Tibial nerve (tissue), 3 donors: ENCODE measurements around the gene GIGYF1.

Experiments
- POLR2A ChIP-seq, 2 donors: fragments of 450-650 bp; IDR thresholded peaks; one replicate each; pipeline ENCODE4 v1.6.1; 2017; ENCODE audit warnings: antibody characterized with exemption in 2 of 2, mild to moderate bottlenecking in 2 of 2, moderate library complexity in 2 of 2
- TF ChIP-seq, protein P1 (sequence below), 5 experiments: fragments of 200-600 bp in 3 of 5; fragments of 450-650 bp in 2 of 5; sonication (generic) in 3 of 5; IDR thresholded peaks; one replicate each; pipeline ENCODE4 v1.5.1; 2016 to 2019; ENCODE audit warnings: antibody characterized with exemption in 5 of 5, mild to moderate bottlenecking in 3 of 5, moderate library complexity in 2 of 5

- TF ChIP-seq, protein P1, sequence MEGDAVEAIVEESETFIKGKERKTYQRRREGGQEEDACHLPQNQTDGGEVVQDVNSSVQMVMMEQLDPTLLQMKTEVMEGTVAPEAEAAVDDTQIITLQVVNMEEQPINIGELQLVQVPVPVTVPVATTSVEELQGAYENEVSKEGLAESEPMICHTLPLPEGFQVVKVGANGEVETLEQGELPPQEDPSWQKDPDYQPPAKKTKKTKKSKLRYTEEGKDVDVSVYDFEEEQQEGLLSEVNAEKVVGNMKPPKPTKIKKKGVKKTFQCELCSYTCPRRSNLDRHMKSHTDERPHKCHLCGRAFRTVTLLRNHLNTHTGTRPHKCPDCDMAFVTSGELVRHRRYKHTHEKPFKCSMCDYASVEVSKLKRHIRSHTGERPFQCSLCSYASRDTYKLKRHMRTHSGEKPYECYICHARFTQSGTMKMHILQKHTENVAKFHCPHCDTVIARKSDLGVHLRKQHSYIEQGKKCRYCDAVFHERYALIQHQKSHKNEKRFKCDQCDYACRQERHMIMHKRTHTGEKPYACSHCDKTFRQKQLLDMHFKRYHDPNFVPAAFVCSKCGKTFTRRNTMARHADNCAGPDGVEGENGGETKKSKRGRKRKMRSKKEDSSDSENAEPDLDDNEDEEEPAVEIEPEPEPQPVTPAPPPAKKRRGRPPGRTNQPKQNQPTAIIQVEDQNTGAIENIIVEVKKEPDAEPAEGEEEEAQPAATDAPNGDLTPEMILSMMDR (IDR thresholded peaks at IDR 0.05), result no peak
- TF ChIP-seq POLR2A (IDR thresholded peaks at IDR 0.05), result no peak
These were observed 20.7 kb upstream of the GIGYF1 start for GRCh38 chr7:100714725-100715124.
